ENCODE data around the gene HSP90AB1. TPM values are rescaled to one million over a fixed set of nuclear protein-coding genes. Genes with fewer than 3 reads are reported as not detected.

Gene HSP90AB1
- total and polyA plus RNA-seq, 8 donors: 168 to 549 (median 359) TPM

- intact Hi-C loops (cut with DNase I; ENCODE audit: low total_unique reads): no loop called here
- WGBS, 5 donors: 53 to 66% (median 54%) methylated on average over 6 to 7 of the region's 7 CpGs
- no peak for DNase-seq
- Histone ChIP-seq H3K27ac (peak overlapping the region in 4 of 5 donors; percentile 80 to 90 (median 88)), H3K36me3 (peaks cover 17 to 39% (median 26%) of the 10 kb centered on the region in 4 donors), H3K9me3 (no peaks in the 10 kb centered on the region), H3K27me3 (no peaks in the 10 kb centered on the region), H3K4me3 (peak overlapping the region; percentile 63 to 87 (median 76)), H3K4me1 (peaks cover 40 to 46% (median 41%) of the 10 kb centered on the region in 4 donors)
- TF ChIP-seq EP300 (IDR thresholded peaks at IDR 0.05): no peak
- TF ChIP-seq CTCF (IDR thresholded peaks at IDR 0.05): no peak
- TF ChIP-seq POLR2A (IDR thresholded peaks at IDR 0.05): no peak
- TF ChIP-seq POLR2AphosphoS5 (IDR thresholded peaks at IDR 0.05): no peak
Measured at GRCh38 chr6:44262467-44263353, 15.8 kb downstream of the HSP90AB1 start.

DNA sequence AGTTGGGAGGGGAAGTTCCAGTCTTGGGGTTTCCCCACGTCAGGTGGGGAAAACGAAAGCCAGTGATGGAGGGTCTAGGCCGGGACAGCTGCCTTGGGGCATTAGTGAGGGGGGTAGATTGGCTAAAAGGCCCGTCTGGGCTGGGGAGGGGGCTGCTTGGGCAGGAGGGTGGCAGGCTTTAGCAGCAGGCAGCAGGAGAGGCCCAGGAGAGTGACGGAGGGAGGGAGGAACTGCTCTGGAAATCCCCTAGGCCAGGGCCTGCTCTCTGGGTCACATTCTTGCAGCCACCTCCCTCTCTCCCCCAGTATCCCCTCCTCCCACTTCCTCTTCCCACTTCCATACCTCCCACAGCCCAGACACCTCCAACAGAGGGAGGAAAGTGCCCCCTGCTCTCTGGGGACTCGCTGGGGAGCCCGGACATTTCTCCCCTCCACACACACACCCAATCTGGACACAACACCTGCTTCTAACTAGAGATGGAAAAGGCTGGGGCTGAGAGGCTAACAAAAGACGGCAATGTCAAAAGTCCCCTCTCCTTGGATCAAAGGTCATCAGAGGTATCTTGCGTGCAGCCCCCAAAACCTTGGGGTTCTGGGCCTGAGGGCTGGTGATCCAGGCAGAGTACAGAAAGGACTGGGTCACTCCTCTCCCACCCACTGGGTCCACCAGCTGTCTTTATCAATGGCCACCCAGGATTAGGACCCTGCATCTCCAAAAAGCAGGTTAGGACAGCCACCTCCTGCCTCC lies 16.6 kb downstream of the HSP90AB1 start:
- TF ChIP-seq EP300 (IDR thresholded peaks at IDR 0.05) (no peak), CTCF (IDR thresholded peaks at IDR 0.05) (no peak), POLR2A (IDR thresholded peaks at IDR 0.05) (no peak), POLR2AphosphoS5 (IDR thresholded peaks at IDR 0.05) (no peak)
- H3K36me3 ChIP-seq: peaks cover 13 to 36% (median 24%) of the 10 kb centered on the region in 4 donors
- peak overlapping the region; percentile 63 to 87 (median 76) for H3K4me3 ChIP-seq
- intact Hi-C loops (cut with DNase I; ENCODE audit: low total_unique reads): no loop called here
- H3K27me3 ChIP-seq: peaks cover 0 to 7% (median 5%) of the 10 kb centered on the region in 3 donors
- 21 to 37% (median 25%) methylated on average over 9 of the region's 9 CpGs for WGBS, 5 donors
- no peaks in the 10 kb centered on the region for H3K9me3 ChIP-seq
- H3K27ac ChIP-seq: peak overlapping the region in 4 of 5 donors; percentile 80 to 90 (median 88)
- H3K4me1 ChIP-seq: peaks cover 35 to 40% (median 36%) of the 10 kb centered on the region in 4 donors
- DNase-seq: peak in 1 of 2 donors; percentile 77

DNA sequence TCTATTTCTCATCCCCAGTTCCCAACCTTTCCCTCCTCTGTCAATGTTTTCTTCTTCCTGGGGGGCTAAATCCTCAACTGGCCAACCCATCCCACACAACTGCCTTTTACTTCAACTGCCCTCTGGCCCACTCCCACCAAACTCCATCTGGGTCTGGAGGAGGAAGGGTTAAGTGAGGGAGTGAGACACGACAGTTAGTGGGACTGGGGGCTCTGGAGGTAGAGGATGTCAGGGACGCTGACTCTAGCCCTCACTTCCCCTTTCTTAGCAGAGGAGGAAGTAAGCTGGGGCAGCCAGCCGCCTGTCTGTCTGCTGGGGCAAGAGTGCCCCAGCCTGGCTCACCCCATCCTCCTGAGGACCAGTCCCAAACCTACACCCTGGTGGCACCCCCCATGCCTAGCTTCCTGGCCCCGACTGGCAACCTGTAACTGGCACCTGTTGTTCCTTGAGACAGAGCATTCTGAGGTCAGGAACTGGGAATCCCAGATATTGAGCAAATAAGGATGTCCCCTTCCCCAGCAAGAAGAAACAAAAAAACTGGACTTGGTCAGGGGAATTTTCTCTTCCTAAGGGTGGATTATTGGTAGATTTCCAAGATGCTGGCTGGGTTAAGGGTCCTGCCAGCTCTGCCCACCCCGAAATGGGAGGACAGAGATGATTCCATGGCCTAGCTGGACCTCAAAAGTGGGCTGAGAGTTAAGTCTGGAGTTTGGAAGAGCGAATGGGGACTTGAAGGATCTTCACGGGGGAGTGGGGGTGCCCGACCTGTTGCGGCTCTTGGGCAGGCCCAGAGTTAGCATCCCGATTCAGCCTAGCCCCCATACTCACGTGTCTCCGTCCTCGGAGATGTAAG lies 17.5 kb downstream of the HSP90AB1 start:
- H3K9me3 ChIP-seq: no peaks in the 10 kb centered on the region
- TF ChIP-seq CTCF (IDR thresholded peaks at IDR 0.05): no peak
- TF ChIP-seq POLR2A (IDR thresholded peaks at IDR 0.05): no peak
- TF ChIP-seq EP300 (IDR thresholded peaks at IDR 0.05): no peak
- TF ChIP-seq POLR2AphosphoS5 (IDR thresholded peaks at IDR 0.05): no peak
- H3K36me3 ChIP-seq: peaks cover 10 to 27% (median 16%) of the 10 kb centered on the region in 4 donors
- peaks cover 35 to 40% (median 36%) of the 10 kb centered on the region in 4 donors for H3K4me1 ChIP-seq
- peaks cover 0 to 16% (median 11%) of the 10 kb centered on the region in 3 donors for H3K27me3 ChIP-seq
- peak overlapping the region; percentile 73 to 90 (median 87) for H3K27ac ChIP-seq
- peak overlapping the region; percentile 63 to 87 (median 76) for H3K4me3 ChIP-seq
- intact Hi-C loops (cut with DNase I; ENCODE audit: low total_unique reads): no loop called here
- 2 to 9% (median 5%) methylated on average over 13 of the region's 13 CpGs for WGBS, 5 donors
- peak; percentile 56 to 59 for DNase-seq

Data from stomach (tissue), 9 donors.